Measurements from ENCODE around the gene KIF1B. TPM values are rescaled to one million over a fixed set of nuclear protein-coding genes. Genes with fewer than 3 reads are reported as not detected.

KIF1B gene
- total and polyA plus RNA-seq, 10 of the 15 experiments (the other 5 are each of a cell fraction or from before 2014, with no cell fraction given): 2.1 to 16.5 (median 8.7) TPM

- in situ Hi-C loops (cut with MboI): no loop called here
- RAD21 ChIA-PET (ENCODE audit: unreplicated experiment): no interaction called here
- Histone ChIP-seq H3K27me3 (replicated peaks in 1 of 2; ENCODE audit: control insufficient read depth in 2 of 2, insufficient read depth in 2 of 2, low read length in 1 of 2) (no peaks in the 10 kb centered on the region), H3K9me3 (replicated peaks; ENCODE audit: control insufficient read depth, insufficient read depth, low read length) (no peaks in the 10 kb centered on the region), H3K4me1 (ENCODE audit: control insufficient read depth, insufficient read depth, low read length) (peaks cover 6% of the 10 kb centered on the region), H3K9ac (ENCODE audit: control insufficient read depth, insufficient read depth, low read length) (no peak overlapping the region), H4K20me1 (ENCODE audit: control insufficient read depth, insufficient read depth) (no peaks in the 10 kb centered on the region), H3K4me2 (ENCODE audit: control insufficient read depth, insufficient read depth) (no peak overlapping the region), H3K4me3 (no peak overlapping the region), H2AFZ (ENCODE audit: control insufficient read depth, low read depth, low read length) (no peak overlapping the region), H3K79me2 (ENCODE audit: control insufficient read depth, insufficient read depth, low read length) (no peaks in the 10 kb centered on the region), H3K27ac (ENCODE audit: control insufficient read depth, insufficient read depth) (no peak overlapping the region), H3K36me3 (ENCODE audit: control insufficient read depth in 2 of 2, insufficient read depth in 2 of 2, low read length in 1 of 2) (no peaks in the 10 kb centered on the region; a peak in 1 of 4 replicates)
- 66% methylated on average over 5 of the region's 5 CpGs for WGBS (ENCODE audit: insufficient coverage, insufficient replicate concordance, low lambda C conversion rate, missing lambda C conversion rate)
- no TSS peak for BruUV-seq (replicated peaks)
- TF ChIP-seq BCL11A (IDR thresholded peaks at IDR 0.05; ENCODE audit: low read depth, low read length): no peak
- no peak for TF ChIP-seq CHD1 (IDR thresholded peaks at IDR 0.05; ENCODE audit: low read depth, low read length)
- no peak for TF ChIP-seq BACH1 (IDR thresholded peaks at IDR 0.05; ENCODE audit: borderline replicate concordance)
- no peak for TF ChIP-seq ZNF622 (IDR thresholded peaks at IDR 0.05)
- no peak for TF ChIP-seq ZZZ3 (IDR thresholded peaks at IDR 0.05; ENCODE audit: control insufficient read depth, insufficient read length, low read depth)
- no peak for TF ChIP-seq ZBED1 (IDR thresholded peaks at IDR 0.05; ENCODE audit: borderline replicate concordance)
- TF ChIP-seq ZNF384 (IDR thresholded peaks at IDR 0.05; ENCODE audit: borderline replicate concordance, low read depth, low read length): no peak
- TF ChIP-seq HDAC6 (IDR thresholded peaks at IDR 0.05; ENCODE audit: unreplicated experiment): no peak
- TF ChIP-seq ZNF274 (IDR thresholded peaks at IDR 0.05; ENCODE audit: insufficient read depth, insufficient read length): no peak
- TF ChIP-seq PAX5 (IDR thresholded peaks at IDR 0.05; ENCODE audit: borderline replicate concordance, low read depth, low read length): no peak
- no peak for TF ChIP-seq RFX5 (IDR thresholded peaks at IDR 0.05; ENCODE audit: low read depth, low read length)
- no peak for TF ChIP-seq MLLT1 (IDR thresholded peaks at IDR 0.05)
- TF ChIP-seq USF2 (IDR thresholded peaks at IDR 0.05; ENCODE audit: borderline replicate concordance, low read depth, low read length): no peak
- no peak for TF ChIP-seq NR2C2 (IDR thresholded peaks at IDR 0.05; ENCODE audit: borderline replicate concordance, control insufficient read depth, insufficient read length, low read depth)
- no peak for TF ChIP-seq ZBTB4 (CRISPR knock-in tag; IDR thresholded peaks at IDR 0.05)
- TF ChIP-seq TCF3 (IDR thresholded peaks at IDR 0.05; ENCODE audit: borderline replicate concordance, insufficient read depth, low read depth, low read length): no peak
- intact Hi-C loops (cut with micrococcal nuclease; ENCODE audit: unreplicated experiment): no loop called here
- SMC1A ChIA-PET (ENCODE audit: uncharacterized antibody, unreplicated experiment): interaction anchor here (0.6 to 0.7 kb wide), 2 partner anchors 8 to 56 kb away, joined by 3 read pairs; no protein-coding TSS in a partner anchor
- POLR2A ChIA-PET: interaction anchor here (1.4 kb wide), 1 partner anchor 20 kb away, joined by 4 read pairs; no protein-coding TSS in a partner anchor
- CTCF ChIA-PET: interaction anchor here (0.7 to 1.1 kb wide), 3 partner anchors 18 to 111 kb away, joined by 3 to 5 read pairs (median 3); partner anchors contain the start of genes CENPS and PGD
- DNase-seq (ENCODE audit: low read depth, low spot score): no peak
- no peak for FAIRE-seq
- ATAC-seq: no peak
Observed at GRCh38 chr1:10380594-10381275, 170.4 kb downstream of the KIF1B start.
